ENCODE measurements around the gene RILPL1.
"Not testable (repeated sequence)": the region's sequence is repeated elsewhere in the genome, so short reads cannot be mapped to it uniquely, and the experiment has no call there.

The RILPL1 gene

DNA sequence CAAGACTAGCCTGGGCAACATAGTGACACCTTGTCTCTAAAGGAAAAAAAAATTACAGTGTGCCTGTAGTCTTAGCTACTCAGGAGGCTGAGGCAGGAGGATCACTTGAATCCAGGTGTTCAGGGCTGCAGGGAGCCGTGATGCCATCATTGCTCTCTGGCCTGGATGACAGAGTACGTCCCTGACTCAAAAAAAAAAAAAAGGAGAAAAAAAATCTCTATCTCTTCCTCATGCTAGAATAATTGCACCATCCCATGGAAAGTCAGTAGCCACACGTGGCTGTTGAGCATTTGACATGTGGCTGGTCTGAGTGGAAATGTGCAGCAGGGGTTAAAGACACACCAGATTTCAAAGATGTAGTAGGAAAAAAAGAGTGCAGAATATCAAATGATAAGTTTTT is 3.8 kb downstream of the RILPL1 start:
- no peak for DNase-seq

DNA sequence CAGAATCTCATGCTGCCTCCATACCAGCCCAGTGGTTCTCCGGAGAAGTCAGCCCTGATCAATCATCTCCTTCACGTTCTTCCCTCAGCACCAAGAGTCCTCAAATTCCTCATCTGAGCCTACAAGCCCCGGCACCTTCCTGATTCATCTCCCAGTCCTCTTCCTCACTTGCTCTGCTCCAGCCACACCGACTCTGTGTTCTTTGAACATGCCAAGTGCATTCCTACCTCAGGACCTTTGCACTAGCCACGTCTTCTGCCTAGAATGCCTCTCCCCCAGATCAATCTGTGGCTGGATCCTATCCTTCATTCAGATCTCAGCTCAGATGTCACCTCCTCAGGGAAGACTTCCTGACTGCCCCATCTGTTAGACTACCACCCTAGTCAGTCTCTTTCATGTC is 4.7 kb downstream of the RILPL1 start:
- DNase-seq = no peak

DNA sequence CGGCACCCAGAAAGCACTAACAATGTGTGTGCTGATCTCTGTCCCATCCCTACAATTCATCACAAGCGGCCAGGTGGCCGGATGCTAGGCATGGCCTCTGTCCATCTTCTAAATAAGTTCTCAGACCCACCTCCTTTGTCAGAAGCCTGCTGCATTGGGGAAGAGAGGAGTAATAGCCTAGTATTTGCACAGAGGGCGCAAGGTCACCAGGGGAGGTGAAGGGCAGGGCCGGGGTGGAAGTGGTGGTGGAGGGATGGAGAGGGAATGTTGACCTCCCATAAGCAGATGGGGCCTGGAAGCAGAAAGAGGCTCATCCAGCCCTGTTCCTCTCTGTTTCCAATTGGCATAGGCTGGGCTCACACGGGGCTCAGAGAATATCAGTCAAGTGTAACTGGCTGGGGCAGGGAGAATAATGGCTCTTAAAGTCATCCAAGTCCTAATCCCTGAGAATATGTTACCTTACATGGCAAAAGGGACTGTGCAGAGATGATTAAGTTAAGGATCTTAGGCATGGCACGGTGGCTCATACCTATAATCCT is 6.9 kb downstream of the RILPL1 start:
- no peak for DNase-seq

DNA sequence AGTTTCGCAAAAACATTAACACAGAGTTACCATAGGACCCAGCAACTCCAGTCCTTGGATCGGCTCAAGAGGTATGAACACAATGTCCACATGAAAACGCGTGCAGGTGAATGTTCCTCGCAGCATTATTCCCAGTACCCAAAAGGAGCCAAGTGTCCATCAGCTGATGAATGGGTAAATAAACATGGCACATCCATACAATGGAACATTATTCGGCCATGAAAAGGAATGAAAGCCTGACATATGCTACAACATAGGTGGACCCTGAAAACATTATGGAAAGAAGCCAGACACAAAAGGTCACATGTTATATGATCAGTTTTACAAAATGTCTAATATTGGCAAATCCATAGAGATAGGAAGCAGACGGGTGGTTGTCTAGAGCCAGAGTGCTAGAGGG is 9.1 kb downstream of the RILPL1 start:
- DNase-seq = no peak

DNA sequence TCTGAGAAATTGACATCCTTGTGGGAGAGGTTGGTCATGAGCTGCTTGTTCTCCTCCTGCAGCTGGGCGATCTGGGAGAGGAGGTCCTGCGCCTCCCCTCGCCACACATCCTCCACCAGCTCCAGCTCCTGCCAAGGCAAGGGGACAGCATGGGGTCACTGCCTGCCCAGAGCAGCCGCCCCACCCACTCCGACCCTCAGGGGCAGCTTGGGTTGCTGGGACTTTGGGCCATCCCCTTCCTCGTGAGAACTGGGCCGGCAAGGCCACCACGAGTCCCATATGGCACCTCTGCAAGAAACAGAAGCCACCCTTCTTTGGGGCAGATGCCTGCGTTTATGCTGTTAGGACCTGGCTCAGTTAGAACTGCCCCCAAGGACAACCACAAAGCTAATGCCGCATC is 10.0 kb downstream of the RILPL1 start:
- DNase-seq = no peak

DNA sequence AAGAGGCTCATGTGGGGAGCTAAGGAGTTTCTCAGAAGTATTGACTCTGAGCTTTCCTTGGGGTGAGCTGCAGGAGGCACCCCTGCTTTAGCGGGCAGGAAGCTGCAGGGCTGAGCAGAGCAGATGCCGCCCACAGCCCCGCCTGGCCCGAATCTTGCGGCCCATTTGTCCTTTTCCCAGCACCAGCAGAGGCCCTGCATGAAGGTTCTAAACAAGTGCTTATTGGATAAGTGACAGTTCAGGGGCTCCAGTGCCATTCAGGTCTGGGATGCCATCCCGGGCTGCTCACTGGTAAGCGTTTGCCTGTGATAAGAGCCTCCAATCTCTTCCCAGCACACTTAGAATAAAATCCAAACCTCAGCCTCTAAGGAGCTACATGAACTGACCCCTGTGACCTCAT is 11.4 kb downstream of the RILPL1 start:
- no peak for DNase-seq

DNA sequence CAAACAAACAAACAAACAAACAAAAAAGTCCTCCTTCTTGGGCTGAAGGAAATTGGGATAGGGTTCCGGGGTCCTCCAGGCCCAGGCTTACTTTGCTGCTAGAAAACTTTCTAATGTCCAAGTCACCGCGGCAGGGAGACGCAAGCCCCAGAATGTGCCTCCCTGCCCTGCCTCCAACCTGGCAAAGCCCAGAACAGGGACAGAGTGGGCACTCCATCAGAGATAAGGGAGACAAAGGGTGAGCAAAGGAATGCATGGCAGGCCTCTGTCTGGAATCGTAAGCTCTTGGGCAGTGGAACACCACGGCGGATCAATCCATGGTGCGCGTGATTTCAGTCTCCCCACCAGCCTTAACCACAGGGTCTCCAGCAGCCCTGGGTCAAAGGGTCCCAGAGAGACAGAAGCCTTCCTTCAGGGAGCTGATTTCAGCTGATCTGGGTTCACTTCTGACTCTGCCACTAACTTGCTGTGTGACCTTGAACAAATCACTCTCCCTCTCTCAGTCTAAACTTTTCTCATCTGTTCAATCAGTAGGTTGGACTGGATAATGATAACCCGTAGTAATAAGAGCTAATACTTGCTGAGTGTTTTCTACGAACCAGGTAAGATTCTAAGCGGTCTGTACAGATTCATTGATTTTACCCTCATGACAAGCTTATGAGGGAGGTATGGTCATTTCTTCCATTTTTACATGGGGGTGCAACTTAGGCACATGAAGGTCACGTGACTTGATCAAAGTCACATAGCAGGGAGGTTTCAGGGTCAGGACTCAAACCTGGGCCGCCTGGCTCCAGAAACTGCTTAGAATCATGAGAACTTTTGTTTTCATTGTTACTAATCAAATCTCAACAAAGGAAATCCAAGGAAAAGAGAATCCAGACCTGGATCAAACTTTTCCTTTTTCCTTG is 12.7 kb downstream of the RILPL1 start:
- DNase-seq = no peak

DNA sequence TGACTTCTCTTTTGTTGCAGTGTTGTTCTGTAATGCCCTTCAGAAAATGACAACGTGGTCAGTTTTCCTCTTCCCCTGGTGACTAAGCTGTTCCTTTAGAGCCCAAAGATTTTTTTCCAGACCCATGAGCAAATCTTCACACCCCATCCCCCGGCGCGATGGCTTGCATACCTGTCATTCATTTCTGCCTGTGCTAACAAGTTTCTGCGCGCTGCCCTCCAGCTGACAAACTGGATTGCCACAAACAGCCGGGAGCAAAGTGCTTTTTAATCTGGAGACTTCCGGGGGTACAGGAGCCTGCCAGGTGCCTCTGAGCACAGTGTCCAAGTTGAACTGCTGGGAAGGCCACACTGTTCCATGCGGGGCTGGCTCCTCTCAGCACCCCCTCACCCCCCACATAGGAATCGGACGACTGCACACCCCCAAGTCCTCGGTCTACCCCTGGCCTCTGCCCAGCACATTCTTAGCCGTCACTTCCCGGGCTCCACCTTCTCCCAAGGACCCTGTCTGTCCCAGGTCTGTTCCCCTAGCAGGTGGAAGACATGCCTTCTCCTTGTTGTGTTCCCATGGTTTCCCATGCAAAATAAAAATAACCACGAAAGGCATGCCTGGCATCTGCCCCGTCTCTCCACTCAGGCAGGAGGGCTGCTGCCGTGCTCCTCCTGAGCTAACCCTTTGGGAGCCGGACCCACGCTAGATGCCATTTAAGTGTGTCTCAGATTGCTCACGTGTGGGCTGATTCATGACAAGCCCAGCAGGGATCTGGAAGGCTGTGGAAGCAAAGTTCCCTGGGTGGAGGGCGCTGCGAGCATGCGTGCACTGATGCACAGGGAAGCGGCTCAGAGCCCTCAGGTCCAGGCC is 14.1 kb downstream of the RILPL1 start:
- no peak for DNase-seq

DNA sequence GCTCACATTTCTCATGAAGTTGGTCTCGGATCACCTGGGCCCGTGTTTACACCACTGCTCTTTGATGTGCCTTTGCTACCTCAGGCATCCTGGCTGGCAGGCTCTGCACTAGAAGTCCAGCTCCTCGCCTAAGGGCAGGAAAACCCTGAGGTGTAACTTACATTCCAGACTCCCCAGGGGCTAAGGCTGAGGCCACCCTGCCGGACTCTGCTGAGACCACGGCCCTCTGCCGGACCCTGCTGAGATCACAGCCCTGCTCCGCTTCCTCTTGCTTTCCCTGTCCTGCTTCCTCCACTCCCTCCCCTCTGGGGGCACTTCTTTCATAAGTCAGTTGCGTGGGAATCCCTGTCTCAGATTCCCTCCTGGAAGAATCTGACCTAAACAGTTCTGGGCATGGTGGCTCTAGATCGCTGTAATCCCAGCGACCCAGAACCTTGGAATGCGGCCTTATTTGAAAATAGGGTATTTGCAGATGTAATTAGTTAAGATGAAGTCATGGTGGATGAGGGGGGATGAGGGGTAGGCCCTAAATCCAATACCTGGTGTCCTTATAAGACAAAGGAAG is 17.2 kb downstream of the RILPL1 start:
- DNase-seq = no peak

DNA sequence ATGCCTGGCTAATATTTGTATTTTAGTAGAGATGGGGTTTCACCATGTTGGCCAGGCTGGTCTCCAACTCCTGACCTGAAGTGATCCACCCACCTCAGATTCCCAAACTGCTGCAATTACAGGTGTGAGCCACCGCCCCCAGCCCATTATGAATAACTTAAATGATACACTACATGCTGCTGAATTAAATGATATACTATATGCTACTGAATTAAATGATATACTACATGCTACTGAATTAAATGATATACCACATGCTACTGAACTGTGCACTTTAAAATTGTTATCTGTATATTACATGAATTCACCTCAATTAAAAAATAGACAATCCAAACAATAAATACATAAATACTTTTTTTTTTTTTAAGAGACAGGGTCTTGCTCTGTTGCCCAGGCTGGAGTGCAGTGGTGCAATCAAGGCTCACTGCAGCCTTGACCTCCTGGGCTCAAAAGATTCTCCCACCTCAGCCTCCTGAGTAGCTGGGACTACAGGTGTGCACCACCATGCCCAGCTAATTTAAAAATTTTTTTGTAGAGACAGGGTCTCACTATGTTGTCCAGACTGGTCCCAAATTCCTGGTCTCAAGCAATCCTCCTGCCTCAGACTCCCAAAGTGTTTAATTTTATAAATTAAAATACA is 18.8 kb downstream of the RILPL1 start:
- DNase-seq = not testable (repeated sequence)

DNA sequence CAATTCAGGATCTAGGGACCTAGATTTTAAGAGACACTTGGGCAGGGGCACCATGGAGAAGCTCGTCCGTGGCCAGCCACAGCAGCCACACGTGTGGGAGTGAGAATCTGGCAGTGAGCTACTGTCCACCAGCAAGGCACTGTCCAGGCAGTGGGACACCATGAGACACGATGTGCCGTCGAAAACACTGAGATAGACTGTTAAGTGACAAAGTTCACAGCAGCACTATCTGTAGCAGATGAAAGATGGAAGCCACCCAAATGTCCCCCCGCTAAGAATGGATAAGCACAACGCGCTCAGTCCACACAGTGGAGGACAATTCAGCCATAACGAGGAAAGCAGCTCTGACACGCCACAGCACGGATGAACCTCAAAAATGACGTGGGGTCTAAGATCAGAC is 19.7 kb downstream of the RILPL1 start:
- no peak for DNase-seq

DNA sequence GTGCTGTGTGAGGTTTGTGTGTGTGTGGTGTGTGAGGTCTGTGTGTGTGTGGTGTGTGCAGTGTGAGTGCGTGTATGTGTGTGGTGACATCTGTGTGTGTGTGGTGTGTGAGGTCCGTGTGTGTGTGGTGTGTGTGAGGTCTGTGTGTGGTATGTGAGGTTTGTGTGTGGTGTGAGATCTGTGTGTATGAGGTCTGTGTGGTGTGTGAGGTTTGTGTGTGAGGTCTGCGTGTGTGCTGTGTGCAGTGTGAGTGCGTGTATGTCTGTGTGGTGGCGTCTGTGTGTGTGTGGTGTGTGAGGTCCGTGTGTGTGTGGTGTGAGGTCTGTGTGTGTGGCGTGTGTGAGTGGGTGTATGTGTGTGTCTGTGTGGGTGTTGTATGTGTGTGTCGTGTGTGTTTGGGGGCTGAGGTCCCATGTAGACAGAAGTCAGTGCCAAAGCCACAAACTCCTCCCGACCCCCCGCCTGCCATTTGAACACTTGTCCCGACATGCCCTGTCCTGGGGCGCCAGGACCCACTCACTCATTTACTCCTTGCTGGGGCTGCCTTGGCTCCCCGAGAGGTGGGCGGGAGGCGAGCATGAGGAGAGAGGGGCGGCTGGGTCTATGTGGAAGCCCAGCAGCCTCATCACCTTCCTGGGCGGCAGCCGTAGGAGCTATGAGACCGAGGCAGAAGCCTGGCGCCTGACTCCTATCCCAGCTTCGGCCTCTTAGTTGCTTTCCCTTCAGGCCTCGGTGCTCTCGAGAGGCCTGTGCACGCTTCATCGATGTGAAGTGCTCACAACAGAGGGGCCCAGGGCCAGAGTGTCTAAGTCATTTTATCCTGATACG is 20.5 kb downstream of the RILPL1 start:
- no peak for DNase-seq

DNA sequence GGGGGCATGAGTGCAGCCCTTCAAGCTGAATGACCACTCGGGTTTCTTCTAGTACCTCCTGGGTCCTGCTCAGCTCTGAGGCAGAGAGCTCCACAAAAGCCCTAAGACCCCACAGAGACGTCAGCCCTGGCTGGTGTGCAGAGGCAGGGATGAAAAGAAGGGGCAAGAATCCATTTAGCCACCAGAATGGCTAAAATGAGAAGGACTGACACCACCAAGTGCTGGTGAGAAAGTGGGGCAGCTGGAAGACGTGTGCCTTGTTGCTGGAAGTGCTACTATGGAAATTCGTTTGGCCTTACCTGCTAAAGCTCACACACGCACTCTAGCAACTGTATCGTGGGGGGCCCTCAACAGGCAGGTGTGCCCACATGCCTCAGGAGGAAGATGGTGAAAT is 26.7 kb downstream of the RILPL1 start:
- no peak for DNase-seq

DNA sequence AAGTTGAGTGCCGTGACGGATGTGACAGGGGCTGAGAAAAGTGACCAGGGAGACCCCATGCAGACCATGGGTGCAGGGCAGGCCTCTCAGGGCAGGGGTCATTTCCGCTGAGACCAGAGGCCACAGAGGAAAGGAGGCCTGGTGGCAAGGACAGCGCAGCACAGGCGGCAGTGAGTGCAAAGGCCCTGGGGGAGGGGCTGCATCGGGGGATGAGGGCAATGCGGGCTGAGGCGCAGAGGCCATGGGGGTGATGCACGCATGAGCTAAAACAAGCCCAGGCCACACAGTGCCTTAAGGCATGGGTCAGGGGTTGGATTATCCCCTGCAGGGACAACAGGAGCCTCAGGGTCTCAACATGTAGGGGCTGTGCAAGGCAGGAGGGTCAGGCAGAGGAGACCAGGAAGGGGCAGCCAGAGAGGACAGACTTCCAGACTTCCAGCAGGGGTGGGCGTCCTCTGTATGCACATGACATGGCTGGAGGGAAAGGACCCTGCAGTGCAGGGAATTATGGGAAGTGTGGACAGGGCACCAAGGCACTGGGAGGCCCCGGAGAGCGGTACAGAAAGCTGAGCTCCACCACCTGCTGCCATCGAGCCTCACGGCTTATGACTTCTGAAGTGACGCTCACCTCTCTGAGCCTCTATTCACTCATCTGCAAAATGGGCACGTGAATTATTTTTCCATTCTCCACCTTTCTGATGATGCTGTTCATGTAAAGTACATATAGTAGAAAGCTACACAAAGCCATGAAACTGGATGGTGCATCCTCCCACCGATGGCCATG is 27.3 kb downstream of the RILPL1 start:
- no peak for DNase-seq

DNA sequence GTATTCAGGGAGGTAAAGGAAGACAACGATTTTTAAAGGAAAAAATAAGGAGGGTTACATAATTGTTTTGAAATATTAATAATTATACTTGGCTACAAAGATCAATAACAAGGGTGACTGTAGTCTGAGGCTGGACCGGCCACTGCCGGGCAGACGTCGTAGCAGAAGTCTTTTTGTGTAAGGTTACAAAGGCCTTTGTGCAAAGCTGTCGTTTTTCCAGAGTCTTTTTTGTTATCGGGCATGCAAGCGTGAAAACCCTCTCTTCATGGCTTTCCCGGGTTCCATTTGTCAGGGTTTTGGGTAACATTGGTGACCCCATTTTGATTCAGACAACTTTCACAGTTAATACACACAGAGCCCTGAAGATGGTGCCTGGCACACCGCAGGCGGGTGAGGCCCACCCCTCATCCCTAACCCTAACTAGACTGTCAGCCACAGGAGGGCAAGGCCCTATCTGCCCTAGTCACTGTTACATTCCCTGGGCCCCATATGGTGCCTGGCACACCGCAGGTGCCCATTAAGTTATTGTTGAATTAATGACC is 31.3 kb downstream of the RILPL1 start:
- DNase-seq = no peak

DNA sequence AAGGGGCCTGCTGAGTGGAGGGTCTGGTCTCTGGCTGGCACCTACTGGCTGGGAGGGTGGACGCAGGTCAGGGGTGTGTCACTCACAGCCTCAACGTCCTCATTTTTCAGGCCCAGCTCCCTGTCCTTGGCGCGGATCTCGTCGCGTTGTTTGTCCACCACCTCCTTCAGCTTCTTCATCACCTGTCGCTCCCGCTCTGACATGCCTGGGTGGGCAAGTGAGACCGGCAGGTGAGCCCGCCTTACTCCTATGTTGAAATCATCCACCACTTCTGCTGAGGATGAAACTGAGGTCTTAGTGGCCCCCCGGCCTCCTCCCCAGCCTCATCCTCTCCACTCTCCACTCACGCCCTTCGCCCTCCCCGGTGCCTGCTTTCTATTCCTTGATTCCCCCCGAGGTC is 34.2 kb downstream of the RILPL1 start:
- no peak for DNase-seq

DNA sequence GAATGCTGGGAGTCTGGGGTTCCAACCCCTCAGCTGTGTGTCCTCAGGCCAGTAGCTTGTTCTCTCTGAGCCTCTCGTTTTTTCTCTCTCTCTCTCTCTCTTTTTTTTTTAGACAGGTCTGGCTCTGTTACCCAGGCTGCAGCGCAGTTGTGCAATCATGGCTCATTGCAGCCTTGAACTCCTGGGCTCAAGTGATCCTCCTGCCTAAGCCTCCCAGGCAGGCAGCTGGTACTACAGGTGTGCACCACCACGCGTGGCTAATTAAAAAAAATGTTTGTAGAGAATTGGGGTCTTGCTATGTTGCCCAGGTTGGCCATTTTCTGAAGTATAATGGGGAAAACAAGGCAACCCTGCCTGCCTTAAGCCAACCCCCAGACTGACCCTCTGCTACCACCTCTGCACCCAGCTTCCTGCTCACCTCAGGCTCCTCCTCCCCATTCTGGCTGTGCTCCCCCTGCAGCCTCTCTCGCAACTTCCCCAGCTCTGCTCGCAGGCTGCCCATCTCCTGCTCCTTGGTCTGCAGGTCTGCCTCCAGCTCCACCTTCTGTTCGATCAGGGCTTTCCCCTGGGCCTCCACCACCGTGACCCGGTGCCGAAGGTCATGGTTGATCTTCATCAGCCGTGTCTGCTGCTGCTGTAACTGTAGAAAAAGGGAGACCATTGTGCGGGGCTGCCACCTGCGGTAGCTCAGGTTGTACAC is 35.2 kb downstream of the RILPL1 start:
- DNase-seq = no peak

DNA sequence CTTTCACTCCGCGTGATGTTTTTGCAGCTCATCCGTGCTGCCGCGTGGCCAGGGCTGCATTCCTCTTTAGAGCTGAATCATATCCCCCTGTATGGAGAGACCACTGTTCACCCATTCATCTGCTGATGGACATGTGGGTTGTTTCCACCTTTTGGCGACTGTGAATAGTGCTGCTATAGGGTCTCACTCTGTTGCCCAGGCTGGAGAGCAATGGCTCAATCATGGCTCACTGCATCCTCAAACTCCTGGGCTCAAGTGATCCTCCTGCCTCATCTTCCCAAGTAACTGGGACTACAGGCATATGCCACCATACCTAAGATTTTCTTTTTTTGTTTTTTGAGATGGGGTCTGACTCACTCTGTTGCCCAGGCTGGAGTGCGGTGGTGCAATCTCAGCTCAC is 36.5 kb downstream of the RILPL1 start:
- no peak for DNase-seq

DNA sequence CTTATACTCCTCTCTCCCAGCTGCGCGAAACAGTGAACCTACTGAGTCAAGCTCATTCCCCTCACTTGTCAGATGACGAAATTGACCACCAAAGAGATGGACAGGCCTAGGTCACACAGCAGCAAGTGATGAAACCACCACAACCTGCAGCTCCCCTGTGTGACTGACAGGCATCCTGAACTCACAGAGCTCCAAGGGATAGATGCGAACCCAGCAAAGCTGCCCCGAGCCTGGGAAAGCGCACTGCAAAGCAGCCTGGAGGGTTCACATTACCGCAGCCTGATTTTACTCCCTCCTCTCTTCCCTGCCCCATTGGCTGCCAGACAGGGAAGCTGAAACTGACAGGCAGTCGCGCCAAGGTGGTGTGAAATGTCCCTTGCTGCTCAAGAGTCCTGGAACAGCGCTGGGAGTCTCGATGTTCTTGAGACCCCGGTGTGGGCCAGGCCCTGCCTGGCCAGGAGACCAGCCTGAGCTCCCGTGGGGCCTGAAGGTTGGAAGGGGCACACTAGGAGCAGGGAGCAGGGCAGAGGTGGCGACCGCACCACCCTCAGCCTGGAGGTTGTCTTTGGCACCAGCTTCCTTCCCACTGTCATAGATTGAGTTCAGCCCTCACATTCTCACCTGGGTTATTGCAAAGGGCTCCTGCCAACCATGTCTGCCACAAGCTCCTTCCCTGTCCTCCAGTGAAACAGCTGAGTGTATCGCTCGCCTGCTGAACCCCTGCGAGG is 39.2 kb downstream of the RILPL1 start:
- DNase-seq = no peak

Data from activated naive CD4-positive, alpha-beta T cell (primary cell).